ENCODE results near the gene MND1.
A peak's percentile ranks its signal among the peaks of the same experiment; 100 is the strongest.

MND1 gene

GRCh38 chr4:153346563-153346962 is 2.1 kb downstream of the MND1 start:
- DNase-seq: peak; percentile 41

GRCh38 chr4:153347117-153347516 is 2.6 kb downstream of the MND1 start:
- no peak for DNase-seq

GRCh38 chr4:153348006-153348405 is 3.5 kb downstream of the MND1 start:
- DNase-seq: peak; percentile 37

GRCh38 chr4:153349206-153349805 is 4.8 kb downstream of the MND1 start:
- DNase-seq: peak; percentile 34

- peak; percentile 63 for DNase-seq
Observed at GRCh38 chr4:153362184-153362583, 17.7 kb downstream of the MND1 start.

- DNase-seq: peak; percentile 84
Observed at GRCh38 chr4:153364061-153364460, 19.6 kb downstream of the MND1 start.

GRCh38 chr4:153365003-153365402 is 20.5 kb downstream of the MND1 start:
- DNase-seq: no peak

GRCh38 chr4:153366486-153366885 is 22.0 kb downstream of the MND1 start:
- no peak for DNase-seq

- no peak for DNase-seq
Observed at GRCh38 chr4:153367092-153367491, 22.6 kb downstream of the MND1 start.

- DNase-seq: no peak
Observed at GRCh38 chr4:153369021-153369420, 24.5 kb downstream of the MND1 start.

GRCh38 chr4:153371701-153372234 is 27.3 kb downstream of the MND1 start:
- no peak for DNase-seq

GRCh38 chr4:153372967-153373562 is 28.6 kb downstream of the MND1 start:
- no peak for DNase-seq

- DNase-seq: peak; percentile 85
Observed at GRCh38 chr4:153374442-153374841, 30.0 kb downstream of the MND1 start.

GRCh38 chr4:153375303-153375702 is 30.8 kb downstream of the MND1 start:
- DNase-seq: no peak

GRCh38 chr4:153383131-153383530 is 38.6 kb downstream of the MND1 start:
- DNase-seq: peak; percentile 71

- DNase-seq: no peak
Observed at GRCh38 chr4:153384160-153384559, 39.7 kb downstream of the MND1 start.

- DNase-seq: no peak
Observed at GRCh38 chr4:153385784-153386183, 41.3 kb downstream of the MND1 start.

- no peak for DNase-seq
Observed at GRCh38 chr4:153387981-153388380, 43.5 kb downstream of the MND1 start.

- DNase-seq: peak; percentile 65
Observed at GRCh38 chr4:153393397-153393796, 48.9 kb downstream of the MND1 start.

GRCh38 chr4:153394945-153395344 is 50.5 kb downstream of the MND1 start:
- no peak for DNase-seq

GRCh38 chr4:153398713-153399112 is 54.2 kb downstream of the MND1 start:
- no peak for DNase-seq

- DNase-seq: no peak
Observed at GRCh38 chr4:153399358-153399757, 54.9 kb downstream of the MND1 start.

GRCh38 chr4:153401501-153401900 is 57.0 kb downstream of the MND1 start:
- no peak for DNase-seq

- DNase-seq: peak; percentile 74
Observed at GRCh38 chr4:153402366-153402765, 57.9 kb downstream of the MND1 start.

GRCh38 chr4:153403726-153404125 is 59.2 kb downstream of the MND1 start:
- DNase-seq: no peak

Measured in fibroblast of upper back skin (primary cell).